HS-5 (cell line): Measurements from ENCODE around the gene UGT2A2.
"Not testable (repeated sequence)": the region's sequence is repeated elsewhere in the genome, so short reads cannot be mapped to it uniquely, and the experiment has no call there.

Source experiments
- DNase-seq: peaks from one replicate; pipeline ENCODE4 v3.0.0-alpha.2; 2012; ENCODE audit warnings: low read depth

Gene UGT2A2

GRCh38 chr4:69639542-69639941, at the start of gene UGT2A2:
UGT2A2 (minus strand) TSS chr4:69639642; CDS start chr4:69639640, 2 bp downstream.
- no peak for DNase-seq

DNA sequence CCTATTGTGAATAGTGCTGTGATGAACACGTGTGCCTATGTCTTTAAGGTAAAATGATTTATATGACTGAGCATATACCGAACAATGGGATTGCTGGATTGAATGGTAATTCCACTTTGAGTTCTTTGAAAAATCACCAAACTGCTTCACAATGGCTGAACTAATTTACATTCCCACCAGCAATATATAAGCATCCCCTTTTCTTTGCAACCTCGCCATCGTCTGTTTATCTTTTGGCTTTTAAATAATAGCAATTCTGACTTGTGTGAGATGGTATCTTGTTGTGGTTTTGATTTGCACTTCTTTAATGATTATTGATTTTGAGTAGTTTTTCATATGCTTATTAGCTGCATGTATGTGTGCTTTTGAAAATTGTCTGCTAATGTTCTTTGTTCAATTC, 45.4 kb upstream of the UGT2A2 start:
- DNase-seq: no peak

GRCh38 chr4:69668680-69669079, 29.2 kb upstream of the UGT2A2 start:
- no peak for DNase-seq

DNA sequence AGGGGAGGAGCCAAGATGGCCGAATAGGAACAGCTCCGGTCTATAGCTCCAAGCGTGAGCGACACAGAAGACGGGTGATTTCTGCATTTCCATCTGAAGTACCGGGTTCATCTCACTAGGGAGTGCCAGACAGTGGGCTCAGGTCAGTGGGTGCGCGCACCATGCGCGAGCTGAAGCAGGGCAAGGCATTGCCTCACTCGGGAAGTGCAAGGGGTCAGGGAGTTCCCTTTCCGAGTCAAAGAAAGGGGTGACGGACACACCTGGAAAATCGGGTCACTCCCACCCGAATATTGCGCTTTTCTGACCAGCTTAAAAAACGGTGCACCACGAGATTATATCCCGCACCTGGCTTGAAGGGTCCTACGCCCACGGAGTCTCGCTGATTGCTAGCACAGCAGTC, 24.6 kb upstream of the UGT2A2 start:
- not testable (repeated sequence) for DNase-seq

DNA sequence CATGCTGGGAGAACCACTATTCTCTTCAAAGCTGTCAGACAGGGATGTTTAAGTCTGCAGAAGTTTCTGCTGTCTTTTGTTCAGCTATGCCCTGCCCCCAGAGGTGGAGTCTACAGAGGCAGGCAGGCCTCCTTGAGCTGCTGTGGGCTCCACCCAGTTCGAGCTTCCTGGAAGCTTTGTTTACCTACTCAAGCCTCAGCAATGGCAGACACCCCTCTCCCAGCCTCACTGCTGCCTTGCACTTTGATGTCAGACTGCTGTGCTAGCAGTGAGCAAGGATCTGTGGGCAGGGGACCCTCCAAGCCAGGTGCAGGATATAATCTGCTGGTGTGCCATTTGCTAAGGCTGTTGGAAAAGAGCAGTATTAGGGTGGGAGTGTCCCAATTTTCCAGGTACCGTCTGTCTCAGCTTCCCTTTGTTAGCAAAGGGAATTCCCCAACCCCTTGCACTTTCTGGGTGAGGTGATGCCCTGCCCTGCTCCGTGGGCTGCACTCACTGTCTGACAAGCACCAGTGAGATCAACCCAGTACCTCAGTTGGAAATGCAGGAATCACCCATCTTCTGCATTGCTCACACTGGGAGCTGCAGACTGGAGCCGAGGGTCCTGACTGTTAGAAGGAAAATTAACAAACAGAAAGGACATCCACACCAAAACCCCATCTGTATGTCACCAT, 21.8 kb upstream of the UGT2A2 start:
- DNase-seq: not testable (repeated sequence)

DNA sequence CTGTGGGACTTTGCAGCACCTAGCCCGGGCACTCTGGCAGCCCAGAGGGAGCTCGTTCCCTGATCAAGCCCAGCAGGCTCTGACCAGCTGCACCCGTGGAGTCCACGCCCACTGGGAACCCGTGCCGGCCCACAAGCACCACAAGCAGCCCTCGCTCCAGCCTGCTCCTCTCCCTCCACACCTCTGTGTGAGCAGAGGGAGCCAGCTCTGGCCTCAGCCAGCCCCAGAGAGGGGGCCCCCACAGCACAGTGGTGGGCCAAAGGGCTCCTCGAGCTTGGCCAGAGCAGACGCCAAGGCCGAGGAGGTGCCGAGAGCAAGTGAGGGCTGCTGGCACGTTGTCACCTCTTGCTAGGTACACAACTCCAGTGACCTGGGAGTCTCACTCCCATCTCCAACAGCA, 18.7 kb upstream of the UGT2A2 start:
- no peak for DNase-seq

GRCh38 chr4:69656653-69657158, 17.3 kb upstream of the UGT2A2 start:
- no peak for DNase-seq

GRCh38 chr4:69653147-69653546, 13.7 kb upstream of the UGT2A2 start, which contains the start of gene UGT2A1:
UGT2A1 (minus strand) TSS chr4:69653247; CDS start chr4:69647644, 5,603 bp downstream.
- DNase-seq: no peak

DNA sequence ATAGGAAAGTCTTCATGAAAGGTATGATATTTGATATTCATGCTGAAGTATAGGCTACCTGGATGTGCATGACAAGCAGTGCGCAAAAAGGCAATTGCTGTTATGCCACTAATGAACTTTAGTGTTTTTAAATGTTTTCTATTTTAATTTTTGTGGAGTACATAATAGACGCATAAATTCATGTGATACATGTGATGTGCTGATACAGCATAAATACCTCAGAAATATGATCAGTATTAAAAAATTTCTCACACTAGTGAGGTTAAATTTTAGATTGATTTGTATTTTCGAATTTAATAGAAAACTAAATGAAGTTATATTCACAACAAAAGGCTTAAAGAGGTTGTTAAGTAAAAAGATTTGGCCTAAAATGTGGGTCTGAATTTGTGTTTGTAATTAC, 11.4 kb upstream of the UGT2A2 start:
- DNase-seq: no peak

GRCh38 chr4:69649629-69650028, 10.2 kb upstream of the UGT2A2 start:
- no peak for DNase-seq

- no peak for DNase-seq
Measured at GRCh38 chr4:69649207-69649606, 9.8 kb upstream of the UGT2A2 start.

GRCh38 chr4:69642961-69643360, 3.5 kb upstream of the UGT2A2 start:
- DNase-seq: no peak

- no peak for DNase-seq
Measured at GRCh38 chr4:69640289-69640688, 847 bp upstream of the UGT2A2 start.

- peak; percentile 20 for DNase-seq
Measured at GRCh38 chr4:69617083-69617694, 22.3 kb downstream of the UGT2A2 start.

DNA sequence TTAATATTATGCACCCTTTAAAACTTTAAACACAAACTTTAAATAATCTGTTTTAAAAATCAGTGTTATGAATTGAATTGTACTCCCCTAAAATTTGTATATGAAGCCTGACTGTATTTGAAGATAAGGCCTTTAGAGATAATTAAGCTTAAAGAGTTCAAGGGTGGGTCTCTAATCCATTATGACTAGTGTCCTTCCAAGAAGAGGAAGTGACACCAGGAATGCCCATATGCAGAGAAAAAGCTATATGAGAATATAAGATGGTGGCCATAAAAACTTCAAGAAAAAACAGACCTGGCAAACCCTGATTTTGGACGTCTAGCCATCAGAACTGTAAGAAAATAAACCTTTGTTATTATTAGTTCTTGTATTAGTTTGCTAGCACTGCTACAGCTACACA, 29.0 kb downstream of the UGT2A2 start:
- DNase-seq: no peak

DNA sequence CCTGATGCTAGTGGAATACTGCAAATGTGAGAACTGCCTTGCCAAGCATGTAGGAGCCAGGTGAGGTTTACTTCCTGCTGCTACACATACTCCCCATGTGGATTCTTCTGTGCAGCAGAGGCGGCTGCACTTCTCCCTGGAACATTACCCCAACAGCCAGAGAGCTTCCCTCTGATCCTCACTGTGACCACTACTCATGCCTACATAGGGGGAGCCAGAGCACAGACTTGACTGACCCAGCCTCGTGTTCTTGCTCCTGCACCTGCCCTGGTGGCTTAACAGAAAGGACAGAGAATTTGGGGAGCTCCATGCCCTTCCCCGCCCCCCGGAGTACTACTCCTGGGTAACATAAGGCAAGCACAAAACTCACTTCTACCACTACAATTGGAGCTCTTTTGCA, 38.4 kb downstream of the UGT2A2 start:
- no peak for DNase-seq

DNA sequence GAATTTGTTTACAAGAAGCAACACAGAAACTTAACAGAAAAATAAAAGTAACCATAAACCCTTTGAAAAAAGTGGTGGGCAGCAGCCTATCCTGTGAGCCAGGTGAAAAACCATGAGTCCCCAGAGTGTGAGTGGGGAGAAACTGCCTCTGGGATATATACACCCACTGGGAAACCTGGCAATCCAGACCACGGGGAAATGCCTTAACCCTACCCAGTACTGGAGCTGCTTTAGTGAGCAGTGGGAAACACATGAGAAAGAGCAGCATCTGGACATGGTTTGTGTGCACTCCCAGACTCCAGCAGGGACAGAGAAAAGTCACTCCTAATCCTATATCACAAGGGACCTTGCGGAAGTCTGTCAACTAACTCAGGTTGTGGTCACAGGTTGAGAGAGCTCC, 39.4 kb downstream of the UGT2A2 start:
- DNase-seq: no peak

DNA sequence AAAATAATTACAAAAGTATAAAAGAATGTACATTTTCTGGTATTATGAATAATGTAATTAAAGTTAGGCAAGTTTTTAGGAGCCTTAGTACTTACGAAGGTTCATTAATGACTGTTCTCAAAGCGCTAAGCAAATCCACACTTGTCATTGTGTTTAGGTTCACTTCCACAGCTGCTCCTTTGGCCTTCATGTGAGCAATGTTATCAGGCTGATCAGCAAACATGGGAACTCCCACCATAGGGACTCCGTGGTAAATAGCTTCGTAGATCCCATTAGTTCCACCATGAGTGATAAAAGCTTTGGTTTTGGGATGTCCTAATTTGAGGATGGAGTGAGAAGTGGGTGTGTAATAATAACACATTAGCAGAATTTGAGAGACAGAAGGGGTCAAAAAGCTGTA, 45.1 kb downstream of the UGT2A2 start:
- no peak for DNase-seq

GRCh38 chr4:69591364-69591763, 48.1 kb downstream of the UGT2A2 start:
- DNase-seq: no peak

GRCh38 chr4:69589884-69590283, 49.6 kb downstream of the UGT2A2 start:
- no peak for DNase-seq

DNA sequence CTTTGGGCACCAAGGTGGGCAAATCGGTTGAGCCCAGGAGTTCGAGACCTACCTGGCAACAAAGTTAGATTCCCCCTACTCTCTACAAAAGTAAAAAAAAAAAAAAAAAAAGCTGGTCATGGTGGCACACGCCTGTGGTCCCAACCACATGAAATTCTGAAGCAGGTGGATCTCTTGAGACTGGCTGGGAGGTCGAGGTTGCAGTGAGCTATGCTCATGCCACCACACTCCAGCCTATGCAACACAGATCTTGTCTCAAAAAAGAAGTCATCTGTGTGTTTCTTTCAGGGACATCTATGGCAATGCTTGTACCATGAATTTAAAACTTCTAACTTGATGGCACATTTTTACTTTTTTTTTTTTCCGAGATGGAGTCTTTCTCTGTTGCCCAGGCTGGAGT, 55.3 kb downstream of the UGT2A2 start:
- no peak for DNase-seq

DNA sequence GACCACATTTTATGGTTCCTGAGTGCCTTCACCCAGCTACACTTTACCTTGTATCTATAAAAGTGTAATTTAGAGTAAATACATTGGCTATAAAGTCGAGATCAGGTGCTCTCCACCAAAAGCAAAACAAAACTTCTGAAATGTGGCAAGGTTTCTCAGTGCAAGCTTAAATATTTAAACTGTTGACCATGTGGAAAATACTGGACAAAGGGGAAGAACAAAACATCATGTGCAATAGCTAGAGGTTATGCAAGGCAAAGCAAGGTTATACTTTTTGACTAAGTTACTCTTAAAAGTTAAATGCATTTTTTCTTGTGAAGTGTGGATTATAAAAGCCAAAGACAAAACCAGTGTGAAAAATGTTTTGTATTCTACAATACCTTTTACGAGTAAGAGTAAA, 55.9 kb downstream of the UGT2A2 start:
- no peak for DNase-seq

DNA sequence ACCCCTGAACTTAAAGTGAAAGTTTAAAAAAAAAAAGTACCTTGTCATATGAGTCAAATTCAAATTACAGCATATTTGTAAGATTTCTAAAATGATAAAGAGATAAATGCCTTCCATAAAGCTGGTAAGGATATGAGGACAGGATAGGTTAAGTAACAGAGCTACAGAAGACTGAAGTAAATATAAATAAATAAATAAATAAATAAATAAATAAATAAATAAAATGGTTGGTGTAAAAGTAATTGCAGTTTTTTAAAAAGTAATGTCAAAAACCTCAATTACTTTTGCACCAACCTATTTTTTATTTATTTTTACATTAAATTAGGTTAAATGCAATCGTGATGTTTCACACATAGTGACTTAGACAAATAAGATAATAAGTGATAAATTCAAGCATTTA, 62.2 kb downstream of the UGT2A2 start:
- DNase-seq: no peak
